Gastroesophageal sphincter (tissue), 4 donors: ENCODE data around the gene MMP14. TPM values are rescaled to one million over a fixed set of nuclear protein-coding genes. Genes with fewer than 3 reads are reported as not detected.
"Not testable (repeated sequence)": the region's sequence is repeated elsewhere in the genome, so short reads cannot be mapped to it uniquely, and the experiment has no call there.

ENCODE experiments used
- ATAC-seq: fragments of 150-250 bp; one replicate; pipeline ENCODE4 v1.9.1; 2016; ENCODE audit warnings: mild to moderate bottlenecking, moderate library complexity
- H3K27ac ChIP-seq, 4 donors: fragments of 200-600 bp; sonication (generic) in 3 of 4; 1 replicate in 3 of 4; 2 replicates in 1 of 4; pipeline ENCODE4 v1.5.1; 2016 to 2019
- H3K27me3 ChIP-seq: fragments of 200-600 bp; sonication (generic); one replicate; pipeline ENCODE4 v1.5.1; 2019
- H3K36me3 ChIP-seq, 2 donors: fragments of 200-600 bp; sonication (generic); one replicate each; pipeline ENCODE4 v1.5.1; 2019; ENCODE audit warnings: control low read depth in 1 of 2
- H3K4me1 ChIP-seq, 3 donors: fragments of 200-600 bp; sonication (generic); 1 replicate in 2 of 3; 2 replicates in 1 of 3; pipeline ENCODE4 v1.5.1; 2016 to 2019; ENCODE audit warnings: control low read depth in 2 of 3
- H3K4me3 ChIP-seq, 2 donors: fragments of 200-600 bp; sonication (generic); one replicate each; pipeline ENCODE4 v1.5.1; 2019; ENCODE audit warnings: mild to moderate bottlenecking in 1 of 2, moderate library complexity in 1 of 2
- H3K9me3 ChIP-seq, 3 donors: fragments of 200-600 bp; sonication (generic); one replicate each; pipeline ENCODE4 v1.5.1; 2017 to 2019; ENCODE audit warnings: control low read depth in 2 of 3
- EP300 ChIP-seq: sonication (generic); formaldehyde crosslinking; IDR thresholded peaks from one replicate; pipeline ENCODE4 v1.6.1; 2017; ENCODE audit warnings: antibody characterized with exemption, mild to moderate bottlenecking
- POLR2A ChIP-seq, 2 donors: fragments of 450-650 bp; IDR thresholded peaks; one replicate each; pipeline ENCODE4 v1.6.1; 2017; ENCODE audit warnings: antibody characterized with exemption in 2 of 2, mild to moderate bottlenecking in 2 of 2, moderate library complexity in 1 of 2
- POLR2AphosphoS5 ChIP-seq: sonication (generic); formaldehyde crosslinking; IDR thresholded peaks from one replicate; pipeline ENCODE4 v1.6.1; 2017; ENCODE audit warnings: antibody characterized with exemption
- WGBS, 2 donors: methylation state at CpG; one replicate each; pipeline ENCODE4 v1.1.5; 2018; ENCODE audit warnings: low coverage in 1 of 2; 5-methylcytosine and 5-hydroxymethylcytosine counted together
- total RNA-seq, 4 donors: library from RNA; depleted of rRNA; stranded (reverse); fragments of >200 nt; gene quantifications; one replicate each; pipeline ENCODE4 v1.1.0, GENCODE V29; 2016
- TF ChIP-seq, protein P1 (sequence below), 4 experiments: fragments of 200-600 bp in 2 of 4; fragments of 450-650 bp in 2 of 4; sonication (generic) in 1 of 4; IDR thresholded peaks; one replicate each; pipeline ENCODE4 v1.5.1; 2017 to 2019; ENCODE audit warnings: antibody characterized with exemption in 4 of 4, mild to moderate bottlenecking in 2 of 4, moderate library complexity in 2 of 4

MMP14 gene
- total RNA-seq, 4 donors from 2014 or later = 114 to 127 (median 123) TPM

DNA sequence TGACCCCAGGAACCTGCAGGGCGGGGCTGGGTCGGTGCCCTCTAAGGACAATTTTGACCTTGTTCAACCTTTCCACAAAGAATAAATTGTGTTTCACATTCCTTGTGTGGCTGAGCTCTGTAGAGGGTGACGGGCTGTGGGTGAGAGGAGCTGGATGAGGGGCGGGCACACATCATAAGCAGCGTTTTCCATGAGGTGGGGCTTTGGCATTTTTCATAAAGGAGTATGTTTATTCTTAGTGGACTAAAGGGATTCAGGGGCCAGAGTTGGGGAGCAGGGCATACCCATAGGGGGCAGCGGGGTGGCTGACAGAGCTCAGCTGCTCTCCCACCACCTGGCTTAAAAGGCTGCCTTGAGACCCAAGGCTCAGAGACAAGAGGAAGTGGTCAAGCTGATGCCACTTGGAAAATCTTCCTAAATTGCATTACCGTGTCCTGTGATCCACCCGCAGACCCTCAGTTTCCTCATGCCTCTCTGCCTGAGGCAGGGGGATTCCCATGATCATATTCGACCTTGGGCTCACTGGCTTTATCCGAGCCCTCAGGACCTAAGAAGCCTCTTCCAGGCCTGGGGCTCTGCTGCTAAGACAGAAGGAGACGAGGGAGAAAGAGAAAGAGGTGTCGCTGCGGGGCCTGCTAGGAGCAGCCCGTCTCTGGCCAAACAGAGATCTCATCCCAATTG lies 11.4 kb downstream of the MMP14 start:
- ATAC-seq = no peak
- Histone ChIP-seq H3K9me3 (no peaks in the 10 kb centered on the region), H3K4me1 (peaks cover 3 to 98% (median 59%) of the 10 kb centered on the region in 3 donors), H3K36me3 (peaks cover 0 to 43% of the 10 kb centered on the region in 2 donors), H3K27me3 (no peaks in the 10 kb centered on the region), H3K27ac (peak overlapping the region; percentile 66 to 92 (median 88)), H3K4me3 (peak overlapping the region in 1 of 2 donors; percentile 18)
- TF ChIP-seq, protein P1, sequence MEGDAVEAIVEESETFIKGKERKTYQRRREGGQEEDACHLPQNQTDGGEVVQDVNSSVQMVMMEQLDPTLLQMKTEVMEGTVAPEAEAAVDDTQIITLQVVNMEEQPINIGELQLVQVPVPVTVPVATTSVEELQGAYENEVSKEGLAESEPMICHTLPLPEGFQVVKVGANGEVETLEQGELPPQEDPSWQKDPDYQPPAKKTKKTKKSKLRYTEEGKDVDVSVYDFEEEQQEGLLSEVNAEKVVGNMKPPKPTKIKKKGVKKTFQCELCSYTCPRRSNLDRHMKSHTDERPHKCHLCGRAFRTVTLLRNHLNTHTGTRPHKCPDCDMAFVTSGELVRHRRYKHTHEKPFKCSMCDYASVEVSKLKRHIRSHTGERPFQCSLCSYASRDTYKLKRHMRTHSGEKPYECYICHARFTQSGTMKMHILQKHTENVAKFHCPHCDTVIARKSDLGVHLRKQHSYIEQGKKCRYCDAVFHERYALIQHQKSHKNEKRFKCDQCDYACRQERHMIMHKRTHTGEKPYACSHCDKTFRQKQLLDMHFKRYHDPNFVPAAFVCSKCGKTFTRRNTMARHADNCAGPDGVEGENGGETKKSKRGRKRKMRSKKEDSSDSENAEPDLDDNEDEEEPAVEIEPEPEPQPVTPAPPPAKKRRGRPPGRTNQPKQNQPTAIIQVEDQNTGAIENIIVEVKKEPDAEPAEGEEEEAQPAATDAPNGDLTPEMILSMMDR (IDR thresholded peaks at IDR 0.05) = peak in 1 of 4 experiments; percentile 11
- TF ChIP-seq POLR2AphosphoS5 = no peak
- WGBS, 2 donors = 11 to 31% methylated on average over 6 to 8 of the region's 14 CpGs

DNA sequence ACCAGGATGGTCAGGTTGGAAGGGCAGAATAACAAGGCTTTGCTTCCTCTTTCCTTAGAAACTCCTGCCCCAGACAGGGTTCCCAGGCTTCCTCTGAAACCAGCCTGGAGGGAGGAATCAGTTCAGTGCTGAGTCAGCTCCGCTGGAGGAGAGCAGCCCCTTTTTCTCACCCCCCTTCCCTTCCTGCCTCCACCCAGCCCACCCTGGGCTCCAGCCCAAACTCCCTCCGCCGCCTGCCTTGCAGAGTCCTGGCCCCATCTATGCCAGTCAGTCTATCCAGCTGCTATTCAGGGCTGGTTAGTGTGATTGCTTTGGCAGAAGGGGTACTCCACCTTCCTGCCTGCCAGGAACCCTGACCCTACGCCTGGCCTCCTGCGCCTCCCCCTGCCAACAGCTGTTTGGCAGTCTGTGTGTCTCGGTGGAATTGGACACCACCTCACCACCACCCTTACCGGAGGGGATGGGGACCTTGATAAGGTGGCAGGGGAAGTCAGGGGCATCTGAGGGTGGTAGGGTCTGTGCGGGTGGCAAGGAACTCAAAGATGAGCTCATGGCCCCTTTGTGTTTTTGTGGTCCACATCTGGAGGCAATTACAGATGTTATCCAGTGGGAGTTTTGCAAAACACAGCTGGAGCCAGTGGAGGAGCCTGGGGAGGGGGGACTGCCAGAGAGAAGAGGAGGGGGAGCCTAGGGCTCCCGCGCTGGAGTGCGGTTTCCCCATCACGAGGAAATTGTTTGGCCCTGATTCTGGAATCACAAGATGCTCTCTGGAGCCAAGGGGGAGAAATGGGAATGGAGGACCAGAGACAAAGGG lies 12.2 kb downstream of the MMP14 start:
- peaks cover 3 to 98% (median 64%) of the 10 kb centered on the region in 3 donors for H3K4me1 ChIP-seq

DNA sequence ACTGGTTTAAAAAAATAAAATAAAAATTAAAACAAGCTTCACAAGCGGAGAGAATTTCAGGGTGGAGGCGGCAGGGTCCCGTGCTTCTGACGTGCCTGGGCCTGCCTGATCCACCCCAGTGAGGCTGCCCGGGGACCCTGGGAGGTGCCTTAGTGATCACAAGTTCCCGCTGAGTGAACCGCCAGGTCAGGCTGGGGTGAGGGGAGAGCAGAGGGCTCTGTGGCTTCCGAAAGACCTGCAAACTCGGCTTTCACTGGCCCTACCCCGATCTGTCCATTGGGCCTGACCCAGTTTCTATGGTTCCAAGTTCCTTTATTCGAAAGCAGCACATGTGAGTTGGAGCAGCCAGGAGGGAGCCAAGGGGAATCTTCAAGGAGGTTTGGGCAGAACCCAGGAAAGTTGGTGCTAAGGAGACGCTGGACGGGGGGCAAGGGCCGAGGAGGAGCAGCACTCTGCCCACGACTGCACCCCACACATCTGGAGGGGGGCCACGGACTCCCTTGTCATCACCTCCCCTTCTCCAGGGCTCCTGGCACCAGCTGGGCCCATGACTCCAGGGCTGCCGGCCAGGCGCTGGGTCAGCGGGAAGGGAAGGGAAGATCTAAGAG lies 12.9 kb downstream of the MMP14 start:
- H3K36me3 ChIP-seq = peaks cover 0 to 28% of the 10 kb centered on the region in 2 donors
- H3K4me3 ChIP-seq = peak overlapping the region in 1 of 2 donors; percentile 13
- H3K9me3 ChIP-seq = no peaks in the 10 kb centered on the region
- peak overlapping the region; percentile 66 to 92 (median 88) for H3K27ac ChIP-seq
- ATAC-seq = peak; percentile 39
- no peak for TF ChIP-seq EP300
- TF ChIP-seq POLR2AphosphoS5 = peak; percentile 41
- H3K4me1 ChIP-seq = peaks cover 3 to 94% (median 64%) of the 10 kb centered on the region in 3 donors
- no peaks in the 10 kb centered on the region for H3K27me3 ChIP-seq
- WGBS, 2 donors = 8 to 57% methylated on average over 6 to 7 of the region's 19 CpGs

More for the DNA sequence above, 12.2 kb downstream of the MMP14 start:
- no peaks in the 10 kb centered on the region for H3K27me3 ChIP-seq
- TF ChIP-seq, protein P1 (IDR thresholded peaks at IDR 0.05) = peak in 1 of 4 experiments; percentile 4
- no peak for TF ChIP-seq POLR2A (IDR thresholded peaks at IDR 0.05)
- TF ChIP-seq EP300 = no peak
- peak; percentile 51 for TF ChIP-seq POLR2AphosphoS5
- peak overlapping the region in 1 of 2 donors; percentile 18 for H3K4me3 ChIP-seq
- peak; percentile 71 for ATAC-seq
- peaks cover 0 to 36% of the 10 kb centered on the region in 2 donors for H3K36me3 ChIP-seq
- WGBS, 2 donors = 1 to 19% methylated on average over 5 to 7 of the region's 12 CpGs
- H3K27ac ChIP-seq = peak overlapping the region; percentile 66 to 92 (median 88)
- H3K9me3 ChIP-seq = no peaks in the 10 kb centered on the region

DNA sequence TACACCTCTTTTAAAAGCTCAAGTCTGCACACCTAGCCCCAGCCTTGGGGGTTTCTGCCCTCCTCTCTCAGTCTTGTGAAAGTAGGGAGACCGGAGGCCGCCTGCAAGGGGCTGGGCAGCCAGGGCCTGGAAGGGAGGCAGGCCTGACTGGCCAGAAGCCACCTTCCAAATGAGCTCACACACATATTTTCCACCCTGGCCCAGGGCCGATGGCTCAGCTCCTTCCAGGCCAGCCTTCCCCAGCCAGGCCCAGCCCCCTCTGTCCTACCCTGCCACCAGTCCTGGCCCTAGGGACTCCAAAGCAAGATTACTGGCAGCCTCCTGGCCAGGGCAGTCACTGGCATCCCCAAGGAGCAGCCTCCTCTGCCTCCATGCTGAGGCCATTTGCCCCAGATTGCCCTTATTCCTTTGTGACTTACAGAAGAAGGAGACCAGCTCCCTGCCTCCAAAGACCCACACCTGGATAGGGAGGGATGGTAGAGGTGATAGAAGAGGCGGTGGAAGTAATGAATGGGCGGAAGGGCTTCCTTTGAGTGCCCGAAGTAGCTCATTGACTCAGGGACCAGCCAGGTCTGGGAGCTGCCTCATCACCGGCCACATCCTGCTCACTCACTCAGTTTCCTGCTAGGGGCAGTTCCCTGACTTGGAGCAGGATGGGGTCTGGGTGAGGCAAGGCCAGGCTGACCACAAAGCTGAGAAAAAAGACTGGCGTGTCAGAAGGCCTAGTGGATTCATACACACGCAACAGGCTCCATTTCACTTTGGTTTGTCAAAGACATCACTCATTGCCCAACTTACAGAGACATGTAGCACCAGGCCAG lies 14.8 kb downstream of the MMP14 start:
- Histone ChIP-seq H3K4me3 (peak overlapping the region in 1 of 2 donors; percentile 1), H3K4me1 (peaks cover 3 to 76% (median 62%) of the 10 kb centered on the region in 3 donors), H3K27ac (peak overlapping the region; percentile 47 to 92 (median 88)), H3K27me3 (no peaks in the 10 kb centered on the region), H3K36me3 (peaks cover 0 to 10% of the 10 kb centered on the region in 2 donors), H3K9me3 (no peaks in the 10 kb centered on the region)
- WGBS, 2 donors = 5 to 57% methylated on average over 3 to 4 of the region's 9 CpGs
- ATAC-seq = peak; percentile 75
- TF ChIP-seq POLR2A (IDR thresholded peaks at IDR 0.05) = no peak
- peak; percentile 86 for TF ChIP-seq POLR2AphosphoS5
- TF ChIP-seq, protein P1 (IDR thresholded peaks at IDR 0.05) = peak in 1 of 4 experiments; percentile 12

DNA sequence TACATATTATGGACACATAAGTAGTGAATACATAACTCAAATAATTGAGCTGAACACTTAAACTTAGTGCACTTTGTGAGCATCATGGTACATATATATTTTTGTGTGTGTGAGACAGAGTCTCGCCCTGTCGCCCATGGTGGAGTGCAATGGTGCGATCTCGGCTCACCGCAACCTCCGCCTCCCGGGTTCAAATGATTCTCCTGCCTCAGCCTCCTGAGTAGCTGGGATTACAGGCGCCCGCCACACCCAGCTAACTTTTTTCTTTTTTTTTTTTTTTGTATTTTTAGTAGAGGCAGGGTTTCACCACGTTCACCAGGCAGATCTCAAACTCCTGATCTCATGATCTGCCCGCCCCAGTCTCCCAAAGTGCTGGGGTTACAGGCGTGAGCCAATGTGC lies 15.8 kb downstream of the MMP14 start:
- 81 to 86% methylated on average over 7 to 8 of the region's 12 CpGs for WGBS, 2 donors
- not testable (repeated sequence) for H3K27me3 ChIP-seq, H3K36me3 ChIP-seq, ATAC-seq, H3K4me3 ChIP-seq, H3K9me3 ChIP-seq
- Histone ChIP-seq H3K4me1 (peaks cover 3 to 65% (median 51%) of the 10 kb centered on the region in 3 donors), H3K27ac (peak overlapping the region in 3 of 4 donors; percentile 86 to 92 (median 90))
